Measurements from ENCODE around the gene AIFM3.

- no peak for TF ChIP-seq CTCF (conservative IDR thresholded peaks at IDR 0.05 in 1 of 2, IDR thresholded peaks at IDR 0.05 in 1 of 2; ENCODE audit: extremely low read depth in 1 of 2, insufficient read depth in 1 of 2, low read depth in 1 of 2, low read length in 2 of 2)
- no peak for TF ChIP-seq EZH2 (IDR thresholded peaks at IDR 0.05; ENCODE audit: borderline replicate concordance, low read length)
These were observed 14.3 kb upstream of the AIFM3 start for GRCh38 chr22:20952544-20953341.

Measured in mammary epithelial cell (primary cell).